Retinal pigment epithelial cell (primary cell): ENCODE measurements around the gene PLEKHG5.
"Not testable (repeated sequence)": the region's sequence is repeated elsewhere in the genome, so short reads cannot be mapped to it uniquely, and the experiment has no call there.

Experiments
- DNase-seq: peaks from one replicate; pipeline ENCODE4 v3.0.0-alpha.2; 2010; ENCODE audit warnings: low read depth
- H3K4me3 ChIP-seq: 2 replicates; pipeline ENCODE4 v1.5.1; 2011; ENCODE audit warnings: mild to moderate bottlenecking, low read length, control low read depth, moderate library complexity
- CTCF ChIP-seq: conservative IDR thresholded peaks from 2 replicates; pipeline ENCODE4 v1.5.1; 2011; ENCODE audit warnings: low read depth, low read length, control low read depth, inconsistent platforms

The PLEKHG5 gene

GRCh38 chr1:6454856-6455751 is 36.4 kb downstream of the PLEKHG5 start:
- TF ChIP-seq CTCF = no peak
- no peak for DNase-seq
- no peak overlapping the region for H3K4me3 ChIP-seq

- DNase-seq, H3K4me3 ChIP-seq: not testable (repeated sequence)
These were observed 37.3 kb downstream of the PLEKHG5 start for GRCh38 chr1:6453895-6454855.

GRCh38 chr1:6450943-6451373 is 40.5 kb downstream of the PLEKHG5 start:
- DNase-seq = no peak
- H3K4me3 ChIP-seq = no peak overlapping the region
- no peak for TF ChIP-seq CTCF

GRCh38 chr1:6450486-6450885 is 41.0 kb downstream of the PLEKHG5 start:
- H3K4me3 ChIP-seq, DNase-seq: not testable (repeated sequence)

- TF ChIP-seq CTCF = no peak
- no peak overlapping the region for H3K4me3 ChIP-seq
- DNase-seq = no peak
These were observed 41.4 kb downstream of the PLEKHG5 start for GRCh38 chr1:6450005-6450450.

GRCh38 chr1:6448749-6449631 is 42.5 kb downstream of the PLEKHG5 start:
- no peak for DNase-seq
- TF ChIP-seq CTCF = peak; percentile 5
- no peak overlapping the region for H3K4me3 ChIP-seq

GRCh38 chr1:6447818-6448748 is 43.4 kb downstream of the PLEKHG5 start:
- no peak overlapping the region for H3K4me3 ChIP-seq
- no peak for DNase-seq

More at GRCh38 chr1:6447818-6448748, 43.4 kb downstream of the PLEKHG5 start:
- TF ChIP-seq CTCF = peak; percentile 22
